ENCODE results near the gene TEX14. TPM values are rescaled to one million over a fixed set of nuclear protein-coding genes. Genes with fewer than 3 reads are reported as not detected.

Gene TEX14
- total RNA-seq, 4 donors from 2014 or later: 0.27 TPM; not detected in 3

DNA sequence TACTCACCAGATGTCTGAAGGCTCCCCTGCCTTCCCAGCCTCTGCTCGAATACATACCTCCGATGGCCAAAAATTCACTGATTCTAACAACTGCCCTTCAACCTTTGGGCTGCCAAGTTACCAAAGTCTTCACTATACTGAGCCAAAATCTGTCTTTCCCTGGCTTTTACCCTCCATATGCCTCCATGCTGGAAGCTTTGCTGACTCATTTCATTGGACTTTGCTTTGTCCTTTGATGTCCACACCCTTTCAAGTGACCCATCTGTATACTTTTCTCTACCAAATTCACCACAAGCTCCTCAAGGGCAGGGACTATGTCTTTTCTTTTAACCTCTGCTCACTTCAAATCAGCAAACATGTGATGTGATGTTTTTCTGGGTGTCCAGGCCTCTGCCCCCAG is 156.4 kb downstream of the TEX14 start:
- no peak overlapping the region for H3K4me3 ChIP-seq
- no peak for DNase-seq
- no peak overlapping the region for H3K27ac ChIP-seq
- TF ChIP-seq, protein P1, sequence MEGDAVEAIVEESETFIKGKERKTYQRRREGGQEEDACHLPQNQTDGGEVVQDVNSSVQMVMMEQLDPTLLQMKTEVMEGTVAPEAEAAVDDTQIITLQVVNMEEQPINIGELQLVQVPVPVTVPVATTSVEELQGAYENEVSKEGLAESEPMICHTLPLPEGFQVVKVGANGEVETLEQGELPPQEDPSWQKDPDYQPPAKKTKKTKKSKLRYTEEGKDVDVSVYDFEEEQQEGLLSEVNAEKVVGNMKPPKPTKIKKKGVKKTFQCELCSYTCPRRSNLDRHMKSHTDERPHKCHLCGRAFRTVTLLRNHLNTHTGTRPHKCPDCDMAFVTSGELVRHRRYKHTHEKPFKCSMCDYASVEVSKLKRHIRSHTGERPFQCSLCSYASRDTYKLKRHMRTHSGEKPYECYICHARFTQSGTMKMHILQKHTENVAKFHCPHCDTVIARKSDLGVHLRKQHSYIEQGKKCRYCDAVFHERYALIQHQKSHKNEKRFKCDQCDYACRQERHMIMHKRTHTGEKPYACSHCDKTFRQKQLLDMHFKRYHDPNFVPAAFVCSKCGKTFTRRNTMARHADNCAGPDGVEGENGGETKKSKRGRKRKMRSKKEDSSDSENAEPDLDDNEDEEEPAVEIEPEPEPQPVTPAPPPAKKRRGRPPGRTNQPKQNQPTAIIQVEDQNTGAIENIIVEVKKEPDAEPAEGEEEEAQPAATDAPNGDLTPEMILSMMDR (IDR thresholded peaks at IDR 0.05): no peak
- TF ChIP-seq POLR2A (IDR thresholded peaks at IDR 0.05): no peak
- TF ChIP-seq EP300 (IDR thresholded peaks at IDR 0.05; ENCODE audit: low read depth): no peak
- no peaks in the 10 kb centered on the region for H3K9me3 ChIP-seq
- no peaks in the 10 kb centered on the region for H3K36me3 ChIP-seq
- 84% methylated on average over 2 of the region's 2 CpGs; no CpG with 5 or more reads in 1 of the 2 donors for WGBS, 2 donors (ENCODE audit: low coverage in 1 of 2)
- intact Hi-C loops (cut with DNase I; ENCODE audit: low total_unique reads): no loop called here
- H3K27me3 ChIP-seq: peaks cover 9% of the 10 kb centered on the region
- in situ Hi-C loops (cut with MboI; ENCODE audit: low pct_ligation_motif_present in 1 of 4, low pct_unique_long_range_greater_than_20kb in 1 of 4, low sequenced_read_pairs in 3 of 4): loop anchor here in 1 of 4 donors (10.0 kb wide), 1 partner anchor 59 kb away; no protein-coding TSS in a partner anchor
- H3K4me1 ChIP-seq: peaks cover 0 to 13% (median 5%) of the 10 kb centered on the region in 4 donors

DNA sequence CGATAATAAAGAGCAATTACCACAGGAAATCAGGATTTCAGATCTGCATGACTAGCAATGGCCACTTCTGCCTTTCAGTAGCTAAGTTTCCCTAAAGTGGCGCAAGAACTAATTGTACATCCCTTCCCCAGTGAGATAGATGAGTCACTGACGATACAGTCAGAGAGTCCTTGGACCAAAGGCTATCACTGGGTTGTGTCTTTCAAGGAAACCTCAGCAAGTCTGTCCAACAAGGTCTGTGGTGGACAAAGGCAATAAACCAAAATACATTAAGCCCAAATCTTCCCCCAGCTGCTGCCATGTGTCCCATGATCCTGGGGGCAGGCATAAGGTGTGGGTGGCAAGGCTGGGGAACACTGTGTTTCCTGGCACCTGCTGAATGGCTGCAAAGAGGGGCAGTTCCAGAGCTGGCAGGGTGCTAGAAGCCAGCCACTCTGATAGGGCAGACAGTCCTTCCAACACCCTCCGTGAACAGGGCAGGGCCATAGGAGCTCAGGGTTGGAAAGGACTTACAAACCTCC is 156.9 kb downstream of the TEX14 start:
- peaks cover 9% of the 10 kb centered on the region for H3K27me3 ChIP-seq
- H3K9me3 ChIP-seq: no peaks in the 10 kb centered on the region
- TF ChIP-seq EP300 (IDR thresholded peaks at IDR 0.05; ENCODE audit: low read depth): no peak
- TF ChIP-seq POLR2A (IDR thresholded peaks at IDR 0.05): no peak
- TF ChIP-seq POLR2AphosphoS5 (IDR thresholded peaks at IDR 0.05): no peak
- TF ChIP-seq, protein P1 (IDR thresholded peaks at IDR 0.05): no peak
- no peak for DNase-seq
- H3K36me3 ChIP-seq: no peaks in the 10 kb centered on the region
- in situ Hi-C loops (cut with MboI; ENCODE audit: low pct_ligation_motif_present in 1 of 4, low pct_unique_long_range_greater_than_20kb in 1 of 4, low sequenced_read_pairs in 3 of 4) (loop anchor here in 1 of 4 donors (10.0 kb wide), 1 partner anchor 60 kb away; no protein-coding TSS in a partner anchor), intact Hi-C loops (cut with DNase I; ENCODE audit: low total_unique reads) (no loop called here)
- WGBS, 2 donors (ENCODE audit: low coverage in 1 of 2): 89% methylated on average over 4 of the region's 4 CpGs; no CpG with 5 or more reads in 1 of the 2 donors
- no peak overlapping the region for H3K4me3 ChIP-seq
- peaks cover 0 to 13% (median 5%) of the 10 kb centered on the region in 4 donors for H3K4me1 ChIP-seq
- no peak overlapping the region for H3K27ac ChIP-seq

DNA sequence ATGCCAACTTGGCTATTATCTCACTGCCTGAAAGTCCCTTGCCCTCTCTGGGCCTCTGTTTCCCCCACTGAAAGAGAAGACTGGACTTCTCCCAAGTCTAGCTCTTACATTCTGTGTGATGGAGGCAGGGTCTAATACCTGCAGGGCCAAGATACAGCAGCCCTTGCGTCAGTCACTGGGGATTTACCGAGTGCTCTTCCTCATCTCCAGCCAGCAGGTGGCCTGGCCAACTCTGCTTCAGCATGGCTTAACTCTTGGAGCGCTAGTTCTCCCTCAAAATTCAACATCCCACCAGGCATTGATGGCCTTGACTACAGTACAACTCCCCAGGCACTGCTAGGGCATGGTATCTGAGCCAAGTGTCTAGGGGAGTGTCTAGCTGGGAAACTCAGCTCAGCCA is 157.5 kb downstream of the TEX14 start:
- no peak overlapping the region for H3K27ac ChIP-seq
- in situ Hi-C loops (cut with MboI; ENCODE audit: low pct_ligation_motif_present in 1 of 4, low pct_unique_long_range_greater_than_20kb in 1 of 4, low sequenced_read_pairs in 3 of 4): loop anchor here in 1 of 4 donors (10.0 kb wide), 1 partner anchor 60 kb away; no protein-coding TSS in a partner anchor
- DNase-seq: no peak

DNA sequence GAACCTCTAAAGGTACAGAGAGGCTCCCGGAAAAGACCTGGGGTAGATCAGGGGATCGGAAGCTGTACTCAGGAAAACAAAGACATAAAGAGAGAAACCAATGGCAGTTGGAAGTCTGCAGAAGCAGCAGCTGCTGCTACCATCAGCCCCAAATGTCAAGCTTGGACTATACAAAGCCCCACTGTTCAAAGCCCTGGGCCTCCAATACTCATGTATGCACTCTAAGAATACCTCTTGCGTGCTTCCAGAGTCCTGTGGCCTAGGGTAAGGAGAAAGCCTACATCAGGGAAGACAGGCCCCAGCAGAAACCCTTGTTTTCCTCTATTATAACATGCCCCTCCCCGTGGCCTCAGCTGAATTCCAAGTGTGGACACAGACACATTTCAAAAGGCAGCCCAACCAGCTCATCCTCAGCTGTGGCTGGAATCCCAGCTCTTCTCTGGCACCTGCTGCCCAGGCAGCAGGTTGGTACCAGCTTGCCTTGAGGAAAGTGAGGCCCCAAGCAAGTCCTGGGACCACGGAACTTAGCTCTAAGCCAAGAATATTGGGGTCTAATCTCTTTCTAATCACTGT is 158.1 kb downstream of the TEX14 start:
- peaks cover 0 to 13% (median 5%) of the 10 kb centered on the region in 4 donors for H3K4me1 ChIP-seq
- no peak overlapping the region for H3K4me3 ChIP-seq
- intact Hi-C loops (cut with DNase I; ENCODE audit: low total_unique reads) (no loop called here), in situ Hi-C loops (cut with MboI; ENCODE audit: low pct_ligation_motif_present in 1 of 4, low pct_unique_long_range_greater_than_20kb in 1 of 4, low sequenced_read_pairs in 3 of 4) (loop anchor here in 1 of 4 donors (10.0 kb wide), 1 partner anchor 61 kb away; no protein-coding TSS in a partner anchor)
- no peaks in the 10 kb centered on the region for H3K36me3 ChIP-seq
- no peak overlapping the region for H3K27ac ChIP-seq
- H3K9me3 ChIP-seq: no peaks in the 10 kb centered on the region
- TF ChIP-seq, protein P1 (IDR thresholded peaks at IDR 0.05): no peak
- no peak for TF ChIP-seq EP300 (IDR thresholded peaks at IDR 0.05; ENCODE audit: low read depth)
- no peak for TF ChIP-seq POLR2AphosphoS5 (IDR thresholded peaks at IDR 0.05)
- no peak for TF ChIP-seq POLR2A (IDR thresholded peaks at IDR 0.05)
- 91 to 100% methylated on average over 1 to 5 of the region's 5 CpGs for WGBS, 2 donors (ENCODE audit: low coverage in 1 of 2)
- no peak for DNase-seq
- H3K27me3 ChIP-seq: peaks cover 9% of the 10 kb centered on the region

More for the DNA sequence above, 157.5 kb downstream of the TEX14 start:
- Histone ChIP-seq H3K4me3 (no peak overlapping the region), H3K4me1 (peaks cover 0 to 13% (median 5%) of the 10 kb centered on the region in 4 donors), H3K27me3 (peaks cover 9% of the 10 kb centered on the region), H3K36me3 (no peaks in the 10 kb centered on the region), H3K9me3 (no peaks in the 10 kb centered on the region)
- intact Hi-C loops (cut with DNase I; ENCODE audit: low total_unique reads): no loop called here
- no peak for TF ChIP-seq POLR2A (IDR thresholded peaks at IDR 0.05)
- TF ChIP-seq, protein P1 (IDR thresholded peaks at IDR 0.05): no peak
- TF ChIP-seq POLR2AphosphoS5 (IDR thresholded peaks at IDR 0.05): no peak
- no peak for TF ChIP-seq EP300 (IDR thresholded peaks at IDR 0.05; ENCODE audit: low read depth)
- WGBS, 2 donors (ENCODE audit: low coverage in 1 of 2): 78 to 80% methylated on average over 2 to 3 of the region's 3 CpGs

Data from transverse colon (tissue), 4 donors.